MCF 10A (cell line): ENCODE data around the gene SNX30. TPM values are rescaled to one million over a fixed set of nuclear protein-coding genes. Genes with fewer than 3 reads are reported as not detected.

ENCODE experiments used
- BruUV-seq: library from RNA; stranded (reverse); fragments of 400-500 nt; replicated peaks from 2 replicates; lab custom pipeline; 2021; lab: Mats Ljungman, UMichigan
- CTCF ChIA-PET: fragments of 300-600 bp; sonication (Branson Sonifier 250); formaldehyde crosslinking; extraction: SDS; loops from one replicate; lab custom pipeline; 2021; ENCODE audit warnings: antibody characterized with exemption, inconsistent platforms; lab: Yijun Ruan, JAX
- POLR2A ChIA-PET: fragments of 300-600, 350-650 bp; sonication (Branson Sonifier 250); formaldehyde crosslinking; extraction: SDS; loops from one replicate; lab custom pipeline; 2020; ENCODE audit warnings: antibody characterized with exemption, inconsistent platforms; lab: Yijun Ruan, JAX
- DNase-seq: peaks from one replicate; pipeline ENCODE4 v3.0.0-alpha.2; 2018; ENCODE audit not compliant: unreplicated experiment
- H3K27ac Mint-ChIP-seq: one replicate; pipeline ENCODE4 v1.8.0; 2022; ENCODE audit warnings: mild to moderate bottlenecking, low read depth, mixed read lengths; ENCODE audit not compliant: unreplicated experiment
- H3K27me3 Mint-ChIP-seq: one replicate; pipeline ENCODE4 v1.8.0; 2022; ENCODE audit warnings: mixed read lengths; ENCODE audit not compliant: insufficient read depth, unreplicated experiment
- H3K36me3 Mint-ChIP-seq: one replicate; pipeline ENCODE4 v1.8.0; 2022; ENCODE audit warnings: mild to moderate bottlenecking, moderate library complexity, mixed read lengths; ENCODE audit not compliant: insufficient read depth, unreplicated experiment
- H3K4me1 Mint-ChIP-seq: one replicate; pipeline ENCODE4 v1.8.0; 2022; ENCODE audit warnings: mixed read lengths; ENCODE audit not compliant: insufficient read depth, unreplicated experiment
- H3K4me3 Mint-ChIP-seq: one replicate; pipeline ENCODE4 v1.8.0; 2022; ENCODE audit warnings: mild to moderate bottlenecking, moderate library complexity, mixed read lengths; ENCODE audit not compliant: unreplicated experiment
- H3K9me3 Mint-ChIP-seq: one replicate; pipeline ENCODE4 v1.8.0; 2022; ENCODE audit warnings: mixed read lengths; ENCODE audit not compliant: unreplicated experiment
- intact Hi-C: fragments of 100-400 bp; cut with micrococcal nuclease; formaldehyde crosslinking; loops from 2 replicates; pipeline ENCODE4 v1.14.1; 2022
- total RNA-seq: library from RNA; stranded (reverse); gene quantifications from 2 replicates; pipeline ENCODE4 v1.2.3, GENCODE V29; 2022
- TF ChIP-seq, protein P1 (sequence below): fragments of 200-600 bp; IDR thresholded peaks from one replicate; pipeline ENCODE4 v1.8.0; 2022; ENCODE audit warnings: antibody characterized with exemption, mild to moderate bottlenecking; ENCODE audit not compliant: unreplicated experiment

Gene SNX30
- total RNA-seq, 1 experiment from 2014 or later, result 9.6 TPM

DNA sequence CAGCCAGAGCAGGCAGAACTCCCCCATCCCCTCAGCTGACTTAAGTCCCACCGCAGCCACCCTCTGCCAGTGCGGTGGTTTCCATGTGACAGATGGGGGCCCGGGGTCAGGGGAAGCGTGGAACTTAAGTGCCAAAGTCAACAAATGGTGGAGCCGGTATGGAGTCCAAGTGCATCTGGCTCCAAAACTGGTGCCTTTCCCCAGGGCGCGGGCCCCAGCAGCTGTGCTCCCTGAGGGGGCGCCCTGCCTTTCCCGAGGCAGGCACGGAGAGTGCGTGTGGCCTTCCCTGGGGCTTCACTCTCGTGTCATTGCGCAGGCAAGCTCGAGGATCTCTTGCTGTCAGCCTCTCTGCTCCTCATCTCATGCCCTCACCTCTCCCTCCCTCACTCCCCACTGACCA is 106.3 kb downstream of the SNX30 start:
- ChIA-PET CTCF (interaction anchor here (0.6 to 1.4 kb wide), 3 partner anchors 46 to 499 kb away, joined by 3 to 5 read pairs (median 4); no protein-coding TSS in a partner anchor), POLR2A (no interaction called here)
- Mint-ChIP-seq H3K27me3 (no peaks in the 10 kb centered on the region), H3K27ac (no peak overlapping the region), H3K4me3 (no peak overlapping the region), H3K9me3 (no peaks in the 10 kb centered on the region), H3K4me1 (peaks cover 7% of the 10 kb centered on the region), H3K36me3 (peaks cover 6% of the 10 kb centered on the region)
- TF ChIP-seq, protein P1, sequence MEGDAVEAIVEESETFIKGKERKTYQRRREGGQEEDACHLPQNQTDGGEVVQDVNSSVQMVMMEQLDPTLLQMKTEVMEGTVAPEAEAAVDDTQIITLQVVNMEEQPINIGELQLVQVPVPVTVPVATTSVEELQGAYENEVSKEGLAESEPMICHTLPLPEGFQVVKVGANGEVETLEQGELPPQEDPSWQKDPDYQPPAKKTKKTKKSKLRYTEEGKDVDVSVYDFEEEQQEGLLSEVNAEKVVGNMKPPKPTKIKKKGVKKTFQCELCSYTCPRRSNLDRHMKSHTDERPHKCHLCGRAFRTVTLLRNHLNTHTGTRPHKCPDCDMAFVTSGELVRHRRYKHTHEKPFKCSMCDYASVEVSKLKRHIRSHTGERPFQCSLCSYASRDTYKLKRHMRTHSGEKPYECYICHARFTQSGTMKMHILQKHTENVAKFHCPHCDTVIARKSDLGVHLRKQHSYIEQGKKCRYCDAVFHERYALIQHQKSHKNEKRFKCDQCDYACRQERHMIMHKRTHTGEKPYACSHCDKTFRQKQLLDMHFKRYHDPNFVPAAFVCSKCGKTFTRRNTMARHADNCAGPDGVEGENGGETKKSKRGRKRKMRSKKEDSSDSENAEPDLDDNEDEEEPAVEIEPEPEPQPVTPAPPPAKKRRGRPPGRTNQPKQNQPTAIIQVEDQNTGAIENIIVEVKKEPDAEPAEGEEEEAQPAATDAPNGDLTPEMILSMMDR, result no peak
- DNase-seq, result no peak
- BruUV-seq, result no TSS peak
- intact Hi-C loops, result no loop called here

DNA sequence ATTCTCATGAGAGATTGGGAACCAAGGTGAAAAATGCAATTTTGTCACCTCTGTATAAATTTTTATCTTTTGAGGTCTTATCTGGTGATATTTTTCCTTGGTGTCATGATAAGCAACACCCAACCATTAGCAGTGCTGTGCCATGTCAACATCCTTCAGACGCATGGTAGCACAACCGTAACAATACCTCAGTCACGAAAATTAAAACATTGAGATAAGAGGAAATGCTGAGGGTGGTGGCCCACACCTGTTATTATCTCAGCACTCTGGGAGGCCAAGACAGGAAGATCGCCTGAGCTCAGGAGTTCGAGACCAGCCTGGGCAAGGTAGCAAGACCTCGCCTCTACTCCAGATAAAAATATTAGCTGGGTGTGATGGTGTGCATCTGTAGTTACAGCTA is 107.4 kb downstream of the SNX30 start:
- no peak for DNase-seq
- TF ChIP-seq, protein P1, result no peak
- H3K4me1 Mint-ChIP-seq, result peaks cover 7% of the 10 kb centered on the region
- no peak overlapping the region for H3K4me3 Mint-ChIP-seq
- ChIA-PET POLR2A (no interaction called here), CTCF (interaction anchor here (1.0 to 1.7 kb wide), 4 partner anchors 12 to 45 kb away, joined by 3 to 5 read pairs (median 4); no protein-coding TSS in a partner anchor)
- no peaks in the 10 kb centered on the region for H3K9me3 Mint-ChIP-seq
- H3K27me3 Mint-ChIP-seq, result no peaks in the 10 kb centered on the region
- intact Hi-C loops, result no loop called here
- no TSS peak for BruUV-seq
- H3K27ac Mint-ChIP-seq, result no peak overlapping the region
- H3K36me3 Mint-ChIP-seq, result no peaks in the 10 kb centered on the region

DNA sequence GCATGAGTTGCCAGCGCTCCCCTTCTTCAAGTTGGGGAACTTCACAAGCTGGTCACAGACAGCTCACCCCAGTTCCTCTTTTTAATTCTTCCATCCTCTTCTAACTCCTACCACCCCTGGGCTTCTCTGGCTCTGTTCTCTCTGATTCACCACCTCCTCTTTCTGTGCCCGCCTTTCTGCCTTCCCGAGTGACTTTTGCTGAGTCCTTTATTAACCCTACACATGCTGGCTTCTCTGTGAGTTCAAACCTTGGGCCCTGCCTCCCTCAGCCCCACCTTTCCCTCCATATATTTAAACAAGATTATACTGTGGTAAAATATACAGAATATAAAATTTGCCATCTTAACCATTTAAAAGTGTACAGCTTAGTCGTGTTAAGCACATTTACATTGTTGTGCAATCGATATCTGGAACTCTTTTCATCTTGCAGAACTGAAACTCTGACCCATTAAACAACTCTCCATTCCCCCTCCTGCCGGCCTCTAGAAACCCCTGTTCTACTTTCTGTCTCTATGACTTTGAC is 108.1 kb downstream of the SNX30 start:
- Mint-ChIP-seq H3K4me3 (no peak overlapping the region), H3K36me3 (no peaks in the 10 kb centered on the region), H3K9me3 (no peaks in the 10 kb centered on the region), H3K27ac (peak overlapping the region; percentile 49), H3K4me1 (peaks cover 7% of the 10 kb centered on the region), H3K27me3 (no peaks in the 10 kb centered on the region)
- TF ChIP-seq, protein P1, result no peak
- DNase-seq, result peak; percentile 5
- CTCF ChIA-PET, result interaction anchor here (0.6 to 1.7 kb wide), 5 partner anchors 13 to 109 kb away, joined by 3 to 4 read pairs (median 3); no protein-coding TSS in a partner anchor
- intact Hi-C loops, result no loop called here
- no TSS peak for BruUV-seq
- POLR2A ChIA-PET, result no interaction called here

DNA sequence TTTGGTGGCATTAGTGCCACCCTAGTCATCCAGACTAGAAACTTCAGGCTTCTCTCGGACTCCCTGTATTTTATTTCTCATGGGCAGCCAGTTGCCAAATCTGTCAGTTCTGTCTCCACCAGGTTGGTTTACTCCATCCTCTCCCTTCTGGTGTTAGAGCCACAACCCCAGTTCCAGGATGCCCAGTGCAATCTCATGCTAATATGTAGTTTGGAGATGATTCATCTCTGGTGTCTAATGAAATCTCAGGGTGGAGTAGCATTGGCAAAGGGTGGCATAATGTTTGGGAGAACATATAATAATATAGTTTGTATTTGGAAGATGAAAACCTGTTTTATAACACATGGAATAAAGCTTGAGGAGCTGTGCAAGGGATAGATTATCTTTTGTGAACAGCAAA is 109.9 kb downstream of the SNX30 start:
- no peak for DNase-seq
- H3K36me3 Mint-ChIP-seq, result no peaks in the 10 kb centered on the region
- intact Hi-C loops, result no loop called here
- ChIA-PET POLR2A (interaction anchor here (0.6 kb wide), 1 partner anchor 13 kb away, joined by 3 read pairs; no protein-coding TSS in a partner anchor), CTCF (interaction anchor here (1.9 to 2.1 kb wide), 2 partner anchors 15 to 42 kb away, joined by 8 to 9 read pairs; no protein-coding TSS in a partner anchor)
- peaks cover 7% of the 10 kb centered on the region for H3K4me1 Mint-ChIP-seq
- no peak overlapping the region for H3K27ac Mint-ChIP-seq
- TF ChIP-seq, protein P1, result no peak
- no peaks in the 10 kb centered on the region for H3K27me3 Mint-ChIP-seq
- BruUV-seq, result no TSS peak
- H3K9me3 Mint-ChIP-seq, result no peaks in the 10 kb centered on the region
- no peak overlapping the region for H3K4me3 Mint-ChIP-seq
